ENCODE data around the gene ZNF831. TPM values are rescaled to one million over a fixed set of nuclear protein-coding genes. Genes with fewer than 3 reads are reported as not detected.

ZNF831 gene
- total RNA-seq, 1 experiment from 2014 or later, result 0.04 TPM

DNA sequence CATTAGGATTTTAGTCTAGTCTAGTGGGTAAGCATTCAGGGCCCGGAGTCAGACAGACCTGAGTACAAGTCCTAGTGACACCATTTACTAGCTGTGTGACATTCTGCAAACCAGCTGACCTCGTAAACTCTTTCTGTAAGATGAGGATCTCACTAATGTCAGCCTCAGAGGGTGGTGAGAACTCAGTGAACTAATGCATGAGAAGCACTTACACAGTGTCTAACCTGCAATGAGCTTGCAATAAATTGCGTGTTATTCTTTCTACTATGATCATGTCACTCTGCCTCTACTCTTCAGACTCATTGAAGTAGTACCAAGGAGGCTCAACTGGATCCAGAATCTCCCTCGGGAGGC lies 41.1 kb upstream of the ZNF831 start (continued):
- TF ChIP-seq, protein P1, sequence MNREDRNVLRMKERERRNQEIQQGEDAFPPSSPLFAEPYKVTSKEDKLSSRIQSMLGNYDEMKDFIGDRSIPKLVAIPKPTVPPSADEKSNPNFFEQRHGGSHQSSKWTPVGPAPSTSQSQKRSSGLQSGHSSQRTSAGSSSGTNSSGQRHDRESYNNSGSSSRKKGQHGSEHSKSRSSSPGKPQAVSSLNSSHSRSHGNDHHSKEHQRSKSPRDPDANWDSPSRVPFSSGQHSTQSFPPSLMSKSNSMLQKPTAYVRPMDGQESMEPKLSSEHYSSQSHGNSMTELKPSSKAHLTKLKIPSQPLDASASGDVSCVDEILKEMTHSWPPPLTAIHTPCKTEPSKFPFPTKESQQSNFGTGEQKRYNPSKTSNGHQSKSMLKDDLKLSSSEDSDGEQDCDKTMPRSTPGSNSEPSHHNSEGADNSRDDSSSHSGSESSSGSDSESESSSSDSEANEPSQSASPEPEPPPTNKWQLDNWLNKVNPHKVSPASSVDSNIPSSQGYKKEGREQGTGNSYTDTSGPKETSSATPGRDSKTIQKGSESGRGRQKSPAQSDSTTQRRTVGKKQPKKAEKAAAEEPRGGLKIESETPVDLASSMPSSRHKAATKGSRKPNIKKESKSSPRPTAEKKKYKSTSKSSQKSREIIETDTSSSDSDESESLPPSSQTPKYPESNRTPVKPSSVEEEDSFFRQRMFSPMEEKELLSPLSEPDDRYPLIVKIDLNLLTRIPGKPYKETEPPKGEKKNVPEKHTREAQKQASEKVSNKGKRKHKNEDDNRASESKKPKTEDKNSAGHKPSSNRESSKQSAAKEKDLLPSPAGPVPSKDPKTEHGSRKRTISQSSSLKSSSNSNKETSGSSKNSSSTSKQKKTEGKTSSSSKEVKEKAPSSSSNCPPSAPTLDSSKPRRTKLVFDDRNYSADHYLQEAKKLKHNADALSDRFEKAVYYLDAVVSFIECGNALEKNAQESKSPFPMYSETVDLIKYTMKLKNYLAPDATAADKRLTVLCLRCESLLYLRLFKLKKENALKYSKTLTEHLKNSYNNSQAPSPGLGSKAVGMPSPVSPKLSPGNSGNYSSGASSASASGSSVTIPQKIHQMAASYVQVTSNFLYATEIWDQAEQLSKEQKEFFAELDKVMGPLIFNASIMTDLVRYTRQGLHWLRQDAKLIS (CRISPR knock-in tag; IDR thresholded peaks at IDR 0.05; ENCODE audit: borderline replicate concordance), result no peak
- TF ChIP-seq GRHL2 (CRISPR knock-in tag; IDR thresholded peaks at IDR 0.05; ENCODE audit: insufficient replicate concordance, severe bottlenecking) (no peak), NFE2L1 (CRISPR knock-in tag; IDR thresholded peaks at IDR 0.05) (no peak)
- TF ChIP-seq, protein P2, sequence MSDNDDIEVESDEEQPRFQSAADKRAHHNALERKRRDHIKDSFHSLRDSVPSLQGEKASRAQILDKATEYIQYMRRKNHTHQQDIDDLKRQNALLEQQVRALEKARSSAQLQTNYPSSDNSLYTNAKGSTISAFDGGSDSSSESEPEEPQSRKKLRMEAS (CRISPR knock-in tag; IDR thresholded peaks at IDR 0.05), result no peak

DNA sequence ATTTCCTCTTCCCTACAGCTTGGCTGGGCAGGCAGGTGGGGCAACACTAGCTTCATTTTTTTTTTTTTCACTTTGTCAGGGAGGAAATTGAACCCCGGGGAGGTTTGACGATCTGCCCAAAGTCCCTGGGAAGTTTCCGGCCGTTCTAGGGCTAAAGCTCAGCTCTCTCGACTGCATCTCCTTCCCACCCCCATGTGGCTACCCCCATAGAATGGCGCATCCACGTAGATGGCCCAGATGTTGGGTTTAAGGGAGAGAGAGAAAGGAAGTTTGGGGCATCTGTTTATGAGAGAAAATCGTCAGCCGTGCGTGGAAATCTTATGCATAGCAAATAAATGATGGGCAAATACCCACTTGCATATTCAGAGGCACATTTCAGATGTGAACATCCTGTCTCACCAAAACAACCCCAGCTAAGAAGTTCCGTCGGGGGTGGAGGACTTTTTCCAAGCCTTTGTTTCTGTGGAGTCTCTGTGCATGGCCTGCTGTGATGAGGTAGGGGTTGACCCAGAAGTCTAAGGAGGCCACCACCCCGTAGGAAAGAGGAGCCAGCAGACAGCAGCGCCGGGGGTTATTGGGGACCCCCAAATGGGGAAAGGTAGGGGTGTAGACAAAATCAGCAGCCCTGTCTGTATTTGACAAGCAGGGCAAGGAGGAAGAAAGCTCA lies 40.5 kb upstream of the ZNF831 start:
- H3K36me3 Mint-ChIP-seq, result peaks cover 13% of the 10 kb centered on the region
- no peak overlapping the region for H3K27ac Mint-ChIP-seq
- H3K9me3 Mint-ChIP-seq, result peaks cover 24% of the 10 kb centered on the region
- DNase-seq (ENCODE audit: low spot score) (no peak), ATAC-seq (no peak)
- H3K27me3 Mint-ChIP-seq (ENCODE audit: low read depth), result peaks cover 12% of the 10 kb centered on the region
- ChIA-PET POLR2A (no interaction called here), CTCF (interaction anchor here (0.8 to 2.2 kb wide), 5 partner anchors 29 to 373 kb away, joined by 3 to 15 read pairs (median 6); no protein-coding TSS in a partner anchor)
- H3K4me1 Mint-ChIP-seq, result peaks cover 62% of the 10 kb centered on the region
- no peak overlapping the region for H3K4me3 Mint-ChIP-seq
- TF ChIP-seq, protein P3, sequence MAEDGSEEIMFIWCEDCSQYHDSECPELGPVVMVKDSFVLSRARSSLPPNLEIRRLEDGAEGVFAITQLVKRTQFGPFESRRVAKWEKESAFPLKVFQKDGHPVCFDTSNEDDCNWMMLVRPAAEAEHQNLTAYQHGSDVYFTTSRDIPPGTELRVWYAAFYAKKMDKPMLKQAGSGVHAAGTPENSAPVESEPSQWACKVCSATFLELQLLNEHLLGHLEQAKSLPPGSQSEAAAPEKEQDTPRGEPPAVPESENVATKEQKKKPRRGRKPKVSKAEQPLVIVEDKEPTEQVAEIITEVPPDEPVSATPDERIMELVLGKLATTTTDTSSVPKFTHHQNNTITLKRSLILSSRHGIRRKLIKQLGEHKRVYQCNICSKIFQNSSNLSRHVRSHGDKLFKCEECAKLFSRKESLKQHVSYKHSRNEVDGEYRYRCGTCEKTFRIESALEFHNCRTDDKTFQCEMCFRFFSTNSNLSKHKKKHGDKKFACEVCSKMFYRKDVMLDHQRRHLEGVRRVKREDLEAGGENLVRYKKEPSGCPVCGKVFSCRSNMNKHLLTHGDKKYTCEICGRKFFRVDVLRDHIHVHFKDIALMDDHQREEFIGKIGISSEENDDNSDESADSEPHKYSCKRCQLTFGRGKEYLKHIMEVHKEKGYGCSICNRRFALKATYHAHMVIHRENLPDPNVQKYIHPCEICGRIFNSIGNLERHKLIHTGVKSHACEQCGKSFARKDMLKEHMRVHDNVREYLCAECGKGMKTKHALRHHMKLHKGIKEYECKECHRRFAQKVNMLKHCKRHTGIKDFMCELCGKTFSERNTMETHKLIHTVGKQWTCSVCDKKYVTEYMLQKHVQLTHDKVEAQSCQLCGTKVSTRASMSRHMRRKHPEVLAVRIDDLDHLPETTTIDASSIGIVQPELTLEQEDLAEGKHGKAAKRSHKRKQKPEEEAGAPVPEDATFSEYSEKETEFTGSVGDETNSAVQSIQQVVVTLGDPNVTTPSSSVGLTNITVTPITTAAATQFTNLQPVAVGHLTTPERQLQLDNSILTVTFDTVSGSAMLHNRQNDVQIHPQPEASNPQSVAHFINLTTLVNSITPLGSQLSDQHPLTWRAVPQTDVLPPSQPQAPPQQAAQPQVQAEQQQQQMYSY (CRISPR knock-in tag; IDR thresholded peaks at IDR 0.05), result no peak
- no peak for TF ChIP-seq SMAD4 (CRISPR knock-in tag; IDR thresholded peaks at IDR 0.05)
- TF ChIP-seq JAZF1 (CRISPR knock-in tag; IDR thresholded peaks at IDR 0.05), result no peak
- TF ChIP-seq, protein P4, sequence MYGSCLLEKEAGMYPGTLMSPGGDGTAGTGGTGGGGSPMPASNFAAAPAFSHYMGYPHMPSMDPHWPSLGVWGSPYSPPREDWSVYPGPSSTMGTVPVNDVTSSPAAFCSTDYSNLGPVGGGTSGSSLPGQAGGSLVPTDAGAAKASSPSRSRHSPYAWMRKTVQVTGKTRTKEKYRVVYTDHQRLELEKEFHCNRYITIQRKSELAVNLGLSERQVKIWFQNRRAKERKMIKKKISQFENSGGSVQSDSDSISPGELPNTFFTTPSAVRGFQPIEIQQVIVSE (CRISPR knock-in tag; IDR thresholded peaks at IDR 0.05; ENCODE audit: borderline replicate concordance), result no peak
- TF ChIP-seq, protein P5, sequence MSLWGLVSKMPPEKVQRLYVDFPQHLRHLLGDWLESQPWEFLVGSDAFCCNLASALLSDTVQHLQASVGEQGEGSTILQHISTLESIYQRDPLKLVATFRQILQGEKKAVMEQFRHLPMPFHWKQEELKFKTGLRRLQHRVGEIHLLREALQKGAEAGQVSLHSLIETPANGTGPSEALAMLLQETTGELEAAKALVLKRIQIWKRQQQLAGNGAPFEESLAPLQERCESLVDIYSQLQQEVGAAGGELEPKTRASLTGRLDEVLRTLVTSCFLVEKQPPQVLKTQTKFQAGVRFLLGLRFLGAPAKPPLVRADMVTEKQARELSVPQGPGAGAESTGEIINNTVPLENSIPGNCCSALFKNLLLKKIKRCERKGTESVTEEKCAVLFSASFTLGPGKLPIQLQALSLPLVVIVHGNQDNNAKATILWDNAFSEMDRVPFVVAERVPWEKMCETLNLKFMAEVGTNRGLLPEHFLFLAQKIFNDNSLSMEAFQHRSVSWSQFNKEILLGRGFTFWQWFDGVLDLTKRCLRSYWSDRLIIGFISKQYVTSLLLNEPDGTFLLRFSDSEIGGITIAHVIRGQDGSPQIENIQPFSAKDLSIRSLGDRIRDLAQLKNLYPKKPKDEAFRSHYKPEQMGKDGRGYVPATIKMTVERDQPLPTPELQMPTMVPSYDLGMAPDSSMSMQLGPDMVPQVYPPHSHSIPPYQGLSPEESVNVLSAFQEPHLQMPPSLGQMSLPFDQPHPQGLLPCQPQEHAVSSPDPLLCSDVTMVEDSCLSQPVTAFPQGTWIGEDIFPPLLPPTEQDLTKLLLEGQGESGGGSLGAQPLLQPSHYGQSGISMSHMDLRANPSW (CRISPR knock-in tag; conservative IDR thresholded peaks at IDR 0.05; ENCODE audit: low read depth), result no peak
- TF ChIP-seq, protein P6, sequence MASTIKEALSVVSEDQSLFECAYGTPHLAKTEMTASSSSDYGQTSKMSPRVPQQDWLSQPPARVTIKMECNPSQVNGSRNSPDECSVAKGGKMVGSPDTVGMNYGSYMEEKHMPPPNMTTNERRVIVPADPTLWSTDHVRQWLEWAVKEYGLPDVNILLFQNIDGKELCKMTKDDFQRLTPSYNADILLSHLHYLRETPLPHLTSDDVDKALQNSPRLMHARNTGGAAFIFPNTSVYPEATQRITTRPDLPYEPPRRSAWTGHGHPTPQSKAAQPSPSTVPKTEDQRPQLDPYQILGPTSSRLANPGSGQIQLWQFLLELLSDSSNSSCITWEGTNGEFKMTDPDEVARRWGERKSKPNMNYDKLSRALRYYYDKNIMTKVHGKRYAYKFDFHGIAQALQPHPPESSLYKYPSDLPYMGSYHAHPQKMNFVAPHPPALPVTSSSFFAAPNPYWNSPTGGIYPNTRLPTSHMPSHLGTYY (CRISPR knock-in tag; IDR thresholded peaks at IDR 0.05), result no peak
- TF ChIP-seq, protein P7, sequence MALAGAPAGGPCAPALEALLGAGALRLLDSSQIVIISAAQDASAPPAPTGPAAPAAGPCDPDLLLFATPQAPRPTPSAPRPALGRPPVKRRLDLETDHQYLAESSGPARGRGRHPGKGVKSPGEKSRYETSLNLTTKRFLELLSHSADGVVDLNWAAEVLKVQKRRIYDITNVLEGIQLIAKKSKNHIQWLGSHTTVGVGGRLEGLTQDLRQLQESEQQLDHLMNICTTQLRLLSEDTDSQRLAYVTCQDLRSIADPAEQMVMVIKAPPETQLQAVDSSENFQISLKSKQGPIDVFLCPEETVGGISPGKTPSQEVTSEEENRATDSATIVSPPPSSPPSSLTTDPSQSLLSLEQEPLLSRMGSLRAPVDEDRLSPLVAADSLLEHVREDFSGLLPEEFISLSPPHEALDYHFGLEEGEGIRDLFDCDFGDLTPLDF (CRISPR knock-in tag; IDR thresholded peaks at IDR 0.05), result no peak
- no peak for TF ChIP-seq FOXJ3 (CRISPR knock-in tag; IDR thresholded peaks at IDR 0.05; ENCODE audit: borderline replicate concordance)
- TF ChIP-seq JUN (CRISPR knock-in tag; IDR thresholded peaks at IDR 0.05), result no peak
- TF ChIP-seq ZNF671 (CRISPR knock-in tag; IDR thresholded peaks at IDR 0.05), result no peak
- TF ChIP-seq, protein P8, sequence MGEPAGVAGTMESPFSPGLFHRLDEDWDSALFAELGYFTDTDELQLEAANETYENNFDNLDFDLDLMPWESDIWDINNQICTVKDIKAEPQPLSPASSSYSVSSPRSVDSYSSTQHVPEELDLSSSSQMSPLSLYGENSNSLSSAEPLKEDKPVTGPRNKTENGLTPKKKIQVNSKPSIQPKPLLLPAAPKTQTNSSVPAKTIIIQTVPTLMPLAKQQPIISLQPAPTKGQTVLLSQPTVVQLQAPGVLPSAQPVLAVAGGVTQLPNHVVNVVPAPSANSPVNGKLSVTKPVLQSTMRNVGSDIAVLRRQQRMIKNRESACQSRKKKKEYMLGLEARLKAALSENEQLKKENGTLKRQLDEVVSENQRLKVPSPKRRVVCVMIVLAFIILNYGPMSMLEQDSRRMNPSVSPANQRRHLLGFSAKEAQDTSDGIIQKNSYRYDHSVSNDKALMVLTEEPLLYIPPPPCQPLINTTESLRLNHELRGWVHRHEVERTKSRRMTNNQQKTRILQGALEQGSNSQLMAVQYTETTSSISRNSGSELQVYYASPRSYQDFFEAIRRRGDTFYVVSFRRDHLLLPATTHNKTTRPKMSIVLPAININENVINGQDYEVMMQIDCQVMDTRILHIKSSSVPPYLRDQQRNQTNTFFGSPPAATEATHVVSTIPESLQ (CRISPR knock-in tag; IDR thresholded peaks at IDR 0.05), result no peak
- TF ChIP-seq ZNF423 (CRISPR knock-in tag; IDR thresholded peaks at IDR 0.05), result no peak
- TF ChIP-seq, protein P9, sequence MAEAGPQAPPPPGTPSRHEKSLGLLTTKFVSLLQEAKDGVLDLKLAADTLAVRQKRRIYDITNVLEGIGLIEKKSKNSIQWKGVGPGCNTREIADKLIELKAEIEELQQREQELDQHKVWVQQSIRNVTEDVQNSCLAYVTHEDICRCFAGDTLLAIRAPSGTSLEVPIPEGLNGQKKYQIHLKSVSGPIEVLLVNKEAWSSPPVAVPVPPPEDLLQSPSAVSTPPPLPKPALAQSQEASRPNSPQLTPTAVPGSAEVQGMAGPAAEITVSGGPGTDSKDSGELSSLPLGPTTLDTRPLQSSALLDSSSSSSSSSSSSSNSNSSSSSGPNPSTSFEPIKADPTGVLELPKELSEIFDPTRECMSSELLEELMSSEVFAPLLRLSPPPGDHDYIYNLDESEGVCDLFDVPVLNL (CRISPR knock-in tag; IDR thresholded peaks at IDR 0.05; ENCODE audit: borderline replicate concordance, low read depth), result no peak
- no peak for TF ChIP-seq RELA (CRISPR knock-in tag; IDR thresholded peaks at IDR 0.05; ENCODE audit: borderline replicate concordance)

Data from WTC11 (cell line).